HG03469 (cell line): ENCODE measurements around the gene LXN.

Experiments used
- ATAC-seq: cut with Tn5 transposase; IDR thresholded peaks from one replicate; pipeline ENCODE4 v1.9.1; 2021; ENCODE audit warnings: mild to moderate bottlenecking, moderate library complexity, moderate number of reproducible peaks; ENCODE audit not compliant: unreplicated experiment

The LXN gene

DNA sequence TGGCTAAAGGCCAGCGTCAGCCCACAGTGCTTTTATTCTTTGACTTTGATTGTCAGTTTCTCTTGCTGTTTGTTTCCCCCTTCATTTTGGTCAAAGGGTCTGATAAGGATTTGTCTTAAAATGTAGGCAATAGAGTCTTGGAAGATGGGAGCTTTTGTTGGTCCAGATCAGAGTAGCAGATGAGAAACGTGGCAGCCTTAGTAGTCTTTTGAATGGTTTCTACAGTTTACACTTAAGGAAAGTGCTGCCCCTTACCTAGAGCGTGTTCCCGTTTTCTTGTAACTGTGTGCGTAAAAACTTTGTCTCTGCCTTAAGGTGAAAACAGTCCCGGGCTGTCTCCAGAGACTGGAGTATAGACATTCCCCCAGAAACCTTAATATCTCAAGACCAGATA, 630 bp downstream of the LXN start:
- ATAC-seq = no peak

- ATAC-seq = no peak
Observed at GRCh38 chr3:158668506-158668905, 3.9 kb downstream of the LXN start.

DNA sequence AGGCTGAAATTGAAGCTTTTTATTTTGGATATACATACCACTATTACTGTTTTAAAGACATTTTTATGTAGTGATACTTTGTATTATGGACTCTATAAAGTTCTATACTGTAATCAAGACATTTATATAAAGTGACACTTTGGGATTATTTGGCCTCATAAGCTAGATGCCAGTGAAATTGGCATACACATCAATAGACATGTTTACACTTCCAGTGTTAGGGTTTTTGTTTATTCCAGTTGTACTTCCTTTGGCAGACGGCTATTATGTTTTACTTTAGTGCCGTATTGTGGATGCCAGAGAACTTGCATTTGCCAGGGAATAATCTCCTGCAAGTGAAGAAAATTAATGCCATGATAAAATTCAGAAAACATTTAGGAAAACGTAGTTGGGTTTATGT, 6.0 kb downstream of the LXN start:
- no peak for ATAC-seq

- ATAC-seq = no peak
Observed at GRCh38 chr3:158663832-158664231, 8.6 kb downstream of the LXN start.

- no peak for ATAC-seq
Observed at GRCh38 chr3:158663246-158663645, 9.2 kb downstream of the LXN start.

DNA sequence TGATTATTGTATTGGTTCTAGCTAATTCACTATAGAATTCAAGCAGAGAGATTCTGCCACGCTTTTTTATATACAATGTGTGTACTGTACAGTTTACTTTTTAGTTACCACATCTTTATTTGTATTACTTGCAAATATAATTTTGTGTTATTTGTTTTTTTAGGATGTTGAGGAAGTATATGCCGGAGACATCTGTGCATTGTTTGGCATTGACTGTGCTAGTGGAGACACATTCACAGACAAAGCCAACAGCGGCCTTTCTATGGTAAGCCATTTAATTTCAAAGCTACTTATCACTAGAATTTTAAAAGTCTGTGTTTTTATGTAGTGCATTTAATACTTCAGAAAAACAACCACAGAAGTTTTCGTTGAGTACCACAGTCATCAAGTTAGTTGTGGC, 11.7 kb downstream of the LXN start:
- no peak for ATAC-seq

- peak; percentile 73 for ATAC-seq
Observed at GRCh38 chr3:158659454-158660237, 12.8 kb downstream of the LXN start.

DNA sequence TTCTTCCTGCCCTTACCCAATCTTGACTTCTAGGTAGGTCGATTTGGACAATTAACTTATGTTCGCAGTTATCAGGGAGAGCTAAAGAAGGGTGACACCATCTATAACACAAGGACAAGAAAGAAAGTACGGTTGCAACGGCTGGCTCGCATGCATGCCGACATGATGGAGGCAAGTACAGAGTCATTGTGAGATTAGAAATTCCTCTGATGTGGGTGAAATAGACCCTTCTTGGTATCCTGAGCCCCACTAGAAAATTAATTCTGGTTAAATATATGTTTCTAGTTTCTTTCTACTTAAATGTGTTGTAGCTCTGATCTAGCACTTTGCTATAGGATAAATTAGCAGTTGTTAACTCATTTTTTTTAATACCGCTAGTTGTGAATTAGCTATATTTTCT, 13.6 kb downstream of the LXN start:
- ATAC-seq = no peak

DNA sequence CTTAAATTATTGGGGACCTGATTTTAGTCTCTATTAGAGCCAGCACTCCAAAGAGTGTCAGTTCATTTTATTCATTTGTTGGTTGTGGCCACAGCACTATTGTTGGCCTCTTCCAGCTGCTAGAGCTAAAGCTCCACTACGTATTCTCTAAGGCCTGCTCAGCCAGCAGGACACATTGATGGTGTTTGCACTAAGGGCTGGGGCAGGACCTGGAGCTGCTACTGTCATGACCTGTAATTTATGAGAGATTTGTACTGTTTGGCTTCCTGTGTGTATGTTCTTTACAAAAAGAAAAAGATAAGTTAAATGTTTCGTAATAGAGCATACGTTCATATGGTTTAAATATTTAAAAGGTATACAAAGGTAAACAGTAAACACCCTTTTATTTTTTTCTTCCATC, 20.0 kb downstream of the LXN start:
- no peak for ATAC-seq

GRCh38 chr3:158651192-158651591, 21.3 kb downstream of the LXN start:
- no peak for ATAC-seq

- no peak for ATAC-seq
Observed at GRCh38 chr3:158649791-158650190, 22.7 kb downstream of the LXN start.

DNA sequence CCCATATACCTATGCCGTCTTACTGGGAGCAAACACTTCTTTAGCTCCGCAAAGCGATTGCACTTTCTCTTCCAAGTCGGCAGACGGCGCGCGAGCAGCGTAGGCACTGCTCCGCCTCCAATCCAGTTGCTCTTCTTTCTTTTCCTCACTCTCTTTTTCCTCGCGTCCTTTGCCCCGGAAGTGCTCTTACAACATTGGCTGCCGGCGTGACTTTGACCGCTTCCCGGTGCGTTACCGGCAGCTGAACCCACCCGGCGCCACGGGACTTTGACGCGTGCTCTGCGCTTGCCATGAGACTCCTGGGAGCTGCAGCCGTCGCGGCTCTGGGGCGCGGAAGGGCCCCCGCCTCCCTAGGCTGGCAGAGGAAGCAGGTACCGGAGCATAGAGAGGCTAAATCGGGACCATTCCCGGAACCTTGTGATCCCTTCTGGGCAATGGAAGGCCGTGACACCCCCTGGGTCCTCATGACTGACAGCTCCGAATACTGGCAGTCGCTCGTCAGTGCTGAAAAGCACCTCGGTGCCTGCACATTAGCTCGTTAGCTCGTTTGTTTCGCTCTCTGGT, 28.0 kb downstream of the LXN start, which contains the start of gene GFM1:
Gene GFM1 (plus strand): TSS at position 183 of the 564 bp plus-strand sequence. CDS start 108 bp downstream, at position 291.
- peak; percentile 99 for ATAC-seq

GRCh38 chr3:158642474-158643210, 29.8 kb downstream of the LXN start:
- ATAC-seq = no peak

DNA sequence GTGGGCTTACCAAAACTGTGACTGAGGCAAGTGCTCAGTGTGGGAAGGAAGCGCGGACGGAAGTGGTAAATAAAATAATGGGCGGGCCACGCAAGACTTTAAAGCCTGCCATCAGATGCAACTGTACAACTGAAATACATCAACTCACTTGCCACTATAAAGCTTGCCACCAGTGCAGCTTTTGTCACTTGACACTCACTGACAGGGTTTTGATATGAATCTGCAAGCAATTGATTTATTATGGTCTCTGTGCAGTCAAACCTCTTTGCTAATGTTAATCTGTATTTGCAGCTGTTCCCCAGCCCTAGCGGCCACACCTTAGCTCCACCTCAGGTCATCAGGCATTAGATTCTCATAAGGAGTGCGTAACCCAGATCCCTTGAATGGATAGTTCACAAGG, 30.4 kb downstream of the LXN start:
- no peak for ATAC-seq

- no peak for ATAC-seq
Observed at GRCh38 chr3:158640646-158641045, 31.8 kb downstream of the LXN start.

DNA sequence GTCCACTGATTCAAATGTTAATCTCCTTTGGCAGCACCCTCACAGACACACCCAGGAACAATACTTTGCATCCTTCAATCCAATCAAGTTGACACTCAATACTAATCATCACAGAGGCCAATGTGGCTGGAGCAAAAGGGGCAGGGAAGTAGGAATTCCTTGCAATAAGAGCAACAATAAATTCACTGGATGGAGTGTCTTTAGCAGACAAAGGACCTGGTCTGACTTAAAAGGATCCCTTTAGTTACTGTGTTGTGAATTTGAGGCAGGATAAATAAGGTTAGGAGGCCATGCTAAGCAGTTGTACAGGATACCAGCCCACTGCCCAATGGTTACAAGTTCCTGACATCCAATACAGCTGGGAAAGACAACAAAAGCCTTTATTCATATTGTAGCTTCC, 40.5 kb downstream of the LXN start:
- no peak for ATAC-seq

GRCh38 chr3:158625881-158626280, 46.6 kb downstream of the LXN start:
- no peak for ATAC-seq

DNA sequence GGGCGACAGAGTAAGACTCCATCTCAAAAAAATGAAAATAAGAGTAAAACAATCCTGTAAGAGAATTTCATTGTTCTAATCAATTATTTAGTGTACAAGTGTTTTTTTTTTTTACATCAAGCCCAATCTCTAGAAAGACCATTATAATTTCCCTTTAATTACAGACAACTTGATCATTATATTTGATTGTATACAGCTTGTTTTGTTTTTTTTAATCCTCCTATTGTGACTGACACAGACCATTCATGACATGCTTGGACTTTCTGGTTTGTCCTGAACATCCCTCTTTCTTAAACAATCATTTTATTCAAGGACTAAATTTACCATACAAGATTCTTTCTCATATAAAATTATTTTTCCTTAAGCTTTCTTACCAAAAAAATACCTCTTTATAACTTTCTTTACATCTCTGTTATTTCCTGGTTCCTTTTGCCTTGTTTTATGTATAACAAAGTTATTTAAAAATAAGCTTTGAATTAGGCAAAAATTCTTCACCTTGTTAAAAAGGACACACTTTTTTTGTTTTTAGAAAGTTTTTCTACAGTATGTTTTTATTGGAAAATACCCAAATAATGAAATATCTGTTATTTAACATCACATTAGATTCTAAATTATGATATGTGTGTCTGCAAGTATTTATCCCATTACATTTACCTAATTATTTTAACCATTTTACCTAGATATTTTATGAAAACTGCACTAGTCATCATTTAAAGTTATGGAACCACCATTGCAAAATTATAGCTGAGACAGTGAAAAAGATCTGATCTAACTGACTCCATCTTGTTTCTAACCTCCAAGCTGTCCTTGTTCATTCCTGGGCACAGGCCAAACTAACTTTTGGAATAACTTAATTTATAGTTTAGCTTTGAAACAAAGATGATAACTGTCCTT, 54.2 kb downstream of the LXN start:
- no peak for ATAC-seq
